NCI-H2029 (cell line): ENCODE measurements around the gene GFRA1.

Source experiments
- DNase-seq: peaks from one replicate; lab custom pipeline; 2025; lab: John Stamatoyannopoulos, UW

GFRA1 gene

GRCh38 chr10:116270771-116271592 is 2.0 kb downstream of the GFRA1 start:
- DNase-seq, result no peak

- DNase-seq, result no peak
These were observed 2.8 kb downstream of the GFRA1 start for GRCh38 chr10:116270126-116270770.

- DNase-seq, result no peak
These were observed 3.4 kb downstream of the GFRA1 start for GRCh38 chr10:116269619-116270018.

GRCh38 chr10:116268976-116269375 is 4.0 kb downstream of the GFRA1 start:
- DNase-seq, result no peak

- DNase-seq, result no peak
These were observed 7.3 kb downstream of the GFRA1 start for GRCh38 chr10:116265686-116266085.

GRCh38 chr10:116263870-116264655 is 8.9 kb downstream of the GFRA1 start:
- DNase-seq, result no peak

GRCh38 chr10:116262678-116263077 is 10.3 kb downstream of the GFRA1 start:
- DNase-seq, result no peak

GRCh38 chr10:116260599-116260998 is 12.4 kb downstream of the GFRA1 start:
- DNase-seq, result no peak

- no peak for DNase-seq
These were observed 13.4 kb downstream of the GFRA1 start for GRCh38 chr10:116259638-116260037.

- DNase-seq, result no peak
These were observed 15.2 kb downstream of the GFRA1 start for GRCh38 chr10:116257785-116258184.

- no peak for DNase-seq
These were observed 16.2 kb downstream of the GFRA1 start for GRCh38 chr10:116256752-116257259.

- no peak for DNase-seq
These were observed 16.9 kb downstream of the GFRA1 start for GRCh38 chr10:116255886-116256751.

GRCh38 chr10:116254422-116255155 is 18.4 kb downstream of the GFRA1 start:
- no peak for DNase-seq

- DNase-seq, result no peak
These were observed 19.3 kb downstream of the GFRA1 start for GRCh38 chr10:116253716-116254115.

- DNase-seq, result no peak
These were observed 21.2 kb downstream of the GFRA1 start for GRCh38 chr10:116251602-116252395.

- DNase-seq, result no peak
These were observed 25.3 kb downstream of the GFRA1 start for GRCh38 chr10:116247691-116248090.

- no peak for DNase-seq
These were observed 26.7 kb downstream of the GFRA1 start for GRCh38 chr10:116246263-116246662.

- DNase-seq, result no peak
These were observed 27.9 kb downstream of the GFRA1 start for GRCh38 chr10:116245156-116245555.

- DNase-seq, result no peak
These were observed 31.2 kb downstream of the GFRA1 start for GRCh38 chr10:116241642-116242410.
